Activated CD4-positive, alpha-beta T cell treated with anti-CD3 and anti-CD28 coated beads, Interleukin-2, amount 50 U/mL, for 48 hours (primary cell): ENCODE data around the gene MSI2.
A peak's percentile ranks its signal among the peaks of the same experiment; 100 is the strongest.

Experiments used
- DNase-seq, 2 experiments: peaks; one replicate each; pipeline ENCODE4 v3.0.0-alpha.2; 2020

The MSI2 gene

DNA sequence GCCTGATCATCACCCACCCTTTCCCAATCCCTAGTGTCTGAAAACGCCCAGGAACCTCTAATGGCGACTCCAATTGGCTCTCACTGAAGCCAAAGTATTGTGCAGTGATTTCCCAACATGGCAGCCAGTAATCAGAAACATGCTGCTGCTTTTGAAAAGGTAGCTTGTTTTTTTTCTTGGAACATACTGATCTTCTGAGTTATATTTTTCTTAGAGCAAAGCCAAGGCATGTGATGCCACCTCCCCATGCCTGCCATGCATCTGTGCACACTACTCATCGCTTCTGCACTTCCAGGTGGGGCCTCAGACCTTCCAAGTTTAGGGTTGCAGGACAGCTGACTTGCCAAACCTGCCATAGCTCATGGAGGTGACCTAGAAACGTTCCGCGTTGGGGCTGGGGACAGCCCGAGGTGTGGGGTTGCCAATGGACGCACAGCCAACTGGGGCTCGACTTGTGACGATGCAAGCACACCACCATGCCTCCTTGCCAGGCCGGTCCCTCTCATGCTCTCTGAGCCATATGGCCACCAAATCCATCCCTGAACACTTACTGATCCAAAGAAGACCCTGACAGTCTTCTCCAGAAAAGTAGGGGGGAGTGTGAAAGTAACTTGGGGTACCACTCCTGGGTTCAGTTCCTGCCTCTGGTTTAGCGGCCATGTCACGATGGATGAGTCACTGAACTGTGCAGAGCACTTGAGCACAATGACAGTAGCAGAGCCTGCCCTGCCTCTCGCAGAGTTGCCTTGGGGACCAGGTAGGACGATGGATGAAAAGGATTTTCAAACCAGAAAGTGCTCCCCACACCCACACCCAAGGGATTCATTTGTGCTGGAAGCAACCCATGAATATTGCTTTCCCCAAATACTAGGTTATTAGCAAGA is 333.1 kb downstream of the MSI2 start:
- no peak for DNase-seq

- no peak for DNase-seq
These were observed 337.6 kb downstream of the MSI2 start for GRCh38 chr17:57593739-57594462.

DNA sequence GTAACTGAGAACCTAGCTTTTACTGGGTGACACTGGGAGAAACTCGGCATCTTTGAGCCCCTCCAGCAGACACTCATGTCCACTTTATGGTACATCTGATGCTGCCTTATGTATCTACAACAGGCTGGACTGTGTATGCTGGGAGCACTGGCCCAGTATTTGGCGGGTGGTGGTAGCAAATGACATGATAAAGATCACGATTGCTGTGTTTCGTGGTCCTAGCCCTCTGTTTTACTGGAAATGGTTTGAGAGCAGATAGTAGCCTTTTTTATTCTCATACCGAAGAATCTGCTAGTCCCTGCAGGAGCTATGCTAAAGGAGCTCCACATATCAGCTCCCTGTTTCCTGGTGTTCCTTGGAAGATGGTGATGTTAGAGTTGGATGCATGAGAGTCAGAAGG is 338.4 kb downstream of the MSI2 start:
- no peak for DNase-seq

- DNase-seq = no peak
These were observed 339.1 kb downstream of the MSI2 start for GRCh38 chr17:57595426-57595825.

- no peak for DNase-seq
These were observed 339.8 kb downstream of the MSI2 start for GRCh38 chr17:57595947-57596695.

GRCh38 chr17:57597101-57597500 is 340.8 kb downstream of the MSI2 start:
- DNase-seq = no peak

- DNase-seq = peak; percentile 39 to 53
These were observed 341.5 kb downstream of the MSI2 start for GRCh38 chr17:57597531-57598453.

GRCh38 chr17:57599271-57600045 is 343.1 kb downstream of the MSI2 start:
- peak in 1 of 2 experiments; percentile 41 for DNase-seq

GRCh38 chr17:57600074-57600473 is 343.8 kb downstream of the MSI2 start:
- peak in 1 of 2 experiments; percentile 41 for DNase-seq

GRCh38 chr17:57601143-57601735 is 344.9 kb downstream of the MSI2 start:
- no peak for DNase-seq

DNA sequence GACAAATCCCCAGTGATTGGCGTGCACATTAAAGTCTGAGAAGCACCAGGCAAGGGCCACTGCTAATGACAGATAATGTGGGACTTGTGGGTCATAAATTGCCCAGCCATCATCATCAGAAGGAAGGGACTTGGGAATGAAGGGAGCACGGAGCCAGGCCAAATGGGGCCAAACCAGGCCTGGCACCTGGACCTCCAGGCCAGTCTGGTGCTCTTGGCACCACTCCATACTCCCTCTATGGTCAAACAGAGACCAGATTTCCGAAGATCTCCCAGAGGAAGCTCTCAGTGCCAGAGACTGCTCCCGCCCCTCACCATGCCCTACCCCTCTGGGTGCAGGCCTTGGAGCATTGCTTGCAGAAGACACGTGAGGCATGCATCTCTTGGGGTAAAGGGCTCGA is 346.6 kb downstream of the MSI2 start:
- DNase-seq = no peak

DNA sequence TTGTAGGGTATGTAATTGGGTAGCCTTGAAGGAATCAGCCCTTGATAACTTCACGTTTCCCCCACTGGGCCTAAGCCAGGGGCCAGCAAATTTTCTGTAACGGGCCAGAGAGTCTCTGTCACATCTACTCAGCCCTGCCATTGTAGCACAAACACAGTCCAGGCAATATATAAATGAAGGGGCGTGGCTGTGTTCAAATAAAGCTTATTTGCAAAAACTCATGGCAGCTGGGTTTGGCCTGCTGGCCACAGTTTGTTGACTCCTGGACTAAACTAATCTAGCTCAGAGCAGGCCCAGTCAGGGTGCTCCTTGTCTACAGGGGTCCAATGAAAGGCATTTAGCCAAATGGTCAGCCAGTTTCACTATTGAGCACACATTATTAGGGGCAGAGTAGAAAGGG is 347.2 kb downstream of the MSI2 start:
- DNase-seq = no peak

DNA sequence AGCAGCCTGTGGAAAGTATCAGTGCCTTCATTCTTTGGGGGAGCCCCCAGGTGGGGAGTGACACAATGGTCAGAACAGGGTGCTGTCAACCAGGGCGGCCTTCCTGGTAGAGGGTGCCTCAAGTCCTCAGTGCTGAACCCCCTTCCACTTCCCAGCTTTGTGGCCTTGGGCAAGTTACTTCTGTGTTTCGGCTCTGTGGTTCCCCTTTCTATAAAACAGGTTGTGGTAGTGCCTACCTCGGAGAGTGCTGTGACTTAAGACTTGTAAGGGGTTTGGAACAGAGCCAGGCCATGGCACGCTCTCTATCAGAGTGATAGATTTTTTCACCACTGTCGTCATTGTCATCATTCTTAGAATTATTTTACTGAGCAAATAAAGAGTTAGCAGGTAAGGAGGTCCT is 347.7 kb downstream of the MSI2 start:
- peak; percentile 74 to 81 for DNase-seq

- peak; percentile 27 to 47 for DNase-seq
These were observed 348.7 kb downstream of the MSI2 start for GRCh38 chr17:57604771-57605674.

DNA sequence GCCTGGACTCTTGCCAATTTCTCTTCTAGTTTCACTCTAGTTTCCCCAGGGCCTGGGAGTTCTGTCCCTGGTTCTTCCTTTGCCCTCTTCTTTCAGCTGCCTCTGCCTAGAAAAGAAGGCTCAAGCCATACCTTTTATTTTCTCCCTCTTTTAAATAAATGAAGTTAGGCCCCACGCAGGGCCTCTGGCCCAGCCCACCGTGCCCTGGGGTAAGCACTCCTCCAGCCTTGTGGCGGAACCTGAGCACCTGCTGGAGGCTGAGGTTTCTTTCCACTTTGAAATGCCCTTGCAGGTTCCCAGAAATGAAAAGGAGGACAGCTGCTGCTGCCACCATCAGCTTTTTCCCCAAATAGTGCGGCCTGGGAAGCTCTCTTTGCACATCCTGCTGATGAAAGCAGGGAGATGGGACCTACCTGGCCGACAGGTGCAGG is 349.4 kb downstream of the MSI2 start:
- no peak for DNase-seq

GRCh38 chr17:57606111-57606875 is 350.0 kb downstream of the MSI2 start:
- DNase-seq = no peak

- DNase-seq = peak in 1 of 2 experiments; percentile 27
These were observed 351.3 kb downstream of the MSI2 start for GRCh38 chr17:57607553-57608120.

- no peak for DNase-seq
These were observed 352.2 kb downstream of the MSI2 start for GRCh38 chr17:57608369-57609124.
